Neuronal stem cell (in vitro differentiated cells): ENCODE data around the gene IFT74.

ENCODE experiments used
- DNase-seq: peaks from one replicate; pipeline ENCODE4 v3.0.0-alpha.2; 2013; ENCODE audit warnings: low spot score
- H2AFZ ChIP-seq: one replicate; pipeline ENCODE4 v1.6.1; 2013; ENCODE audit warnings: mild to moderate bottlenecking, low read length, inconsistent platforms
- H2AK5ac ChIP-seq: 2 replicates; pipeline ENCODE4 v1.6.1; 2013; ENCODE audit warnings: low read depth, mild to moderate bottlenecking, inconsistent platforms, low read length, moderate library complexity, mixed read lengths
- H2BK120ac ChIP-seq: 2 replicates; pipeline ENCODE4 v1.6.1; 2013; ENCODE audit warnings: low read depth, mild to moderate bottlenecking, inconsistent platforms, low read length, moderate library complexity, mixed read lengths
- H2BK12ac ChIP-seq: one replicate; pipeline ENCODE4 v1.6.1; 2013; ENCODE audit warnings: low read length, inconsistent platforms
- H2BK15ac ChIP-seq: 2 replicates; pipeline ENCODE4 v1.6.1; 2013; ENCODE audit warnings: mild to moderate bottlenecking, low read length, inconsistent platforms, mixed read lengths
- H2BK5ac ChIP-seq: one replicate; pipeline ENCODE4 v1.6.1; 2013; ENCODE audit warnings: inconsistent platforms, mild to moderate bottlenecking, low read length, moderate library complexity
- H3K14ac ChIP-seq: one replicate; pipeline ENCODE4 v1.6.1; 2013; ENCODE audit warnings: low read length, inconsistent platforms
- H3K18ac ChIP-seq: 2 replicates; pipeline ENCODE4 v1.6.1; 2013; ENCODE audit warnings: low read length, inconsistent platforms
- H3K23ac ChIP-seq: 2 replicates; pipeline ENCODE4 v1.6.1; 2013; ENCODE audit warnings: low read depth, mild to moderate bottlenecking, mixed read lengths, low read length, inconsistent platforms; ENCODE audit not compliant: poor library complexity
- H3K27ac ChIP-seq: replicated peaks from 3 replicates; pipeline ENCODE4 v1.5.1; 2013; ENCODE audit warnings: low read length, inconsistent platforms
- H3K27me3 ChIP-seq, 3 experiments: 2 replicates each; pipeline ENCODE4 v1.6.1; 2013; ENCODE audit warnings: low read length in 3 of 3, mild to moderate bottlenecking in 2 of 3, inconsistent platforms in 1 of 3, low read depth in 1 of 3, mixed read lengths in 1 of 3, moderate library complexity in 1 of 3; ENCODE audit not compliant: control insufficient read depth in 3 of 3, insufficient read depth in 3 of 3
- H3K36me3 ChIP-seq, 2 donors: replicated peaks in 1 of 2; 2 replicates each; pipeline ENCODE4 v1.6.1; 2013; ENCODE audit warnings: low read length in 2 of 2; ENCODE audit not compliant: control insufficient read depth in 2 of 2, insufficient read depth in 2 of 2
- H3K4ac ChIP-seq: 2 replicates; pipeline ENCODE4 v1.6.1; 2013; ENCODE audit warnings: inconsistent platforms, mild to moderate bottlenecking, low read length, moderate library complexity
- H3K4me1 ChIP-seq, 2 donors: 1 replicate in 1 of 2; 2 replicates in 1 of 2; pipeline ENCODE4 v1.6.1; 2013; ENCODE audit warnings: low read length in 2 of 2, low read depth in 1 of 2; ENCODE audit not compliant: control insufficient read depth in 2 of 2, insufficient read depth in 1 of 2
- H3K4me2 ChIP-seq: one replicate; pipeline ENCODE4 v1.6.1; 2013; ENCODE audit warnings: mild to moderate bottlenecking, low read length, inconsistent platforms; ENCODE audit not compliant: insufficient read depth, poor library complexity, severe bottlenecking
- H3K4me3 ChIP-seq, 2 donors: 2 replicates each; pipeline ENCODE4 v1.5.1; 2013; ENCODE audit warnings: low read length in 2 of 2, mild to moderate bottlenecking in 2 of 2, inconsistent platforms in 1 of 2, moderate library complexity in 1 of 2
- H3K79me1 ChIP-seq: one replicate; pipeline ENCODE4 v1.6.1; 2013; ENCODE audit warnings: low read depth, mild to moderate bottlenecking, inconsistent platforms, low read length, moderate library complexity
- H3K9ac ChIP-seq: one replicate; pipeline ENCODE4 v1.6.1; 2013; ENCODE audit warnings: mild to moderate bottlenecking, low read depth, low read length, inconsistent platforms; ENCODE audit not compliant: poor library complexity
- H3K9me3 ChIP-seq, 2 donors: replicated peaks in 1 of 2; 2 replicates each; pipeline versions ENCODE3 to v1.6.1; 2013; ENCODE audit warnings: low read length in 2 of 2, mild to moderate bottlenecking in 2 of 2, inconsistent platforms in 1 of 2, low read depth in 1 of 2, mixed read lengths in 1 of 2, moderate library complexity in 1 of 2; ENCODE audit not compliant: control insufficient read depth in 2 of 2, insufficient read depth in 1 of 2
- H4K8ac ChIP-seq: one replicate; pipeline ENCODE4 v1.6.1; 2013; ENCODE audit warnings: low read depth, mild to moderate bottlenecking, inconsistent platforms, low read length, moderate library complexity
- H4K91ac ChIP-seq: one replicate; pipeline ENCODE4 v1.6.1; 2013; ENCODE audit warnings: low read length, low read depth, mild to moderate bottlenecking, inconsistent platforms; ENCODE audit not compliant: poor library complexity
- WGBS, 2 donors: extraction: QIAGEN DNeasy Blood & Tissue Kit; methylation state at CpG; one replicate each; pipeline ENCODE4 v1.1.7; 2013; ENCODE audit warnings: missing lambda C conversion rate in 2 of 2, mixed read lengths in 1 of 2; ENCODE audit not compliant: insufficient read length in 2 of 2, insufficient replicate concordance in 1 of 2; ENCODE audit errors: extremely low coverage in 2 of 2; 5-methylcytosine and 5-hydroxymethylcytosine counted together

Gene IFT74

DNA sequence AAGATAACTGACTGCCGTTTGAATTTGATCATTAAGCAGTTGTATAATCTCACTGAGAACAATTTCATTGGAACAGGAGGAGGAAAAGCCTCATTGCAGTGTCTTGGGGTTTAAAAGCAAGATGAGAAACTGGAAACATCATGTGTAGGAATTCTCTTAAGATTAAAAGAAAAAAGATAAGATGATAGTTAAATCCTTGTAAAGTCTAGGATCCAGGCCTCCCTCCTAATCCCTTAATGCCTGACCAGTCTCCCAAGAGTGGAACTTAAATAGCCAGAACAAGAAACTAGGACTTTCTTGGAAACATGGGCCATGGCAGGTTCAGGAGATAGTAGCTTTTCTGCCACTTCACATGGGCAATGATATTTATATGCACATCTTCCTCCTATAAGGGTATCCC lies 86.3 kb downstream of the IFT74 start:
- Histone ChIP-seq H3K27me3 (no peaks in the 10 kb centered on the region), H3K4me1 (no peaks in the 10 kb centered on the region), H3K18ac (no peak overlapping the region), H4K91ac (no peak overlapping the region), H2AK5ac (no peak overlapping the region), H3K9me3 (no peaks in the 10 kb centered on the region), H3K4ac (no peak overlapping the region), H2BK15ac (no peak overlapping the region), H2BK12ac (no peak overlapping the region), H3K27ac (no peak overlapping the region), H3K36me3 (peaks cover 2 to 13% of the 10 kb centered on the region in 2 donors), H2BK5ac (no peak overlapping the region), H3K14ac (no peak overlapping the region), H3K4me3 (no peak overlapping the region), H3K79me1 (no peaks in the 10 kb centered on the region), H3K4me2 (no peak overlapping the region), H2AFZ (no peak overlapping the region), H4K8ac (no peak overlapping the region), H3K23ac (no peak overlapping the region), H3K9ac (no peak overlapping the region), H2BK120ac (no peak overlapping the region)
- no peak for DNase-seq
- WGBS, 2 donors: no CpG with 5 or more reads among the region's 1 CpG

DNA sequence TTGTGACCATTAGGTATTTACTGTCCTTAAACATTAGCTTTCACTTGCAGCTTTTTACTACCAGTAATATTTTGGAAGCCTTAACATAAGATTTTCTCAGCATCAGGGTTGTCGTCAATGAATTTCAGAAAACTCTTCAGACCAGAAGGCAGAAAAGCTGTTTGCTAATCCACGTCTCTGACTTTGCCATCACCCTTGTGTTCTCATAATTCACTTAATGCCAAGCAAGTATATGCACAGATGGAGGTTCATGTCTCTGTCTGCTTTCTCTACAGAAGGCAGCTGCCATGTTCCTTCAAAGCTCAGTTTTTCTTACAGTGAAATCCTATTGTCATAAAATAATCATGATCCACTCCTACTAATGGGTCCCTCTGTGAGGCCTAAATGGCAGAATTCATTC lies 87.0 kb downstream of the IFT74 start:
- Histone ChIP-seq H2AK5ac (no peak overlapping the region), H3K4me1 (no peaks in the 10 kb centered on the region), H4K8ac (no peak overlapping the region), H2BK12ac (no peak overlapping the region), H2AFZ (no peak overlapping the region), H3K18ac (no peak overlapping the region), H3K79me1 (no peaks in the 10 kb centered on the region), H3K14ac (no peak overlapping the region), H3K9ac (no peak overlapping the region), H3K4ac (no peak overlapping the region), H3K27me3 (no peaks in the 10 kb centered on the region), H4K91ac (no peak overlapping the region), H3K23ac (no peak overlapping the region), H2BK5ac (no peak overlapping the region), H3K27ac (no peak overlapping the region), H3K9me3 (no peaks in the 10 kb centered on the region), H2BK15ac (no peak overlapping the region), H3K36me3 (peaks cover 0 to 13% of the 10 kb centered on the region in 2 donors), H2BK120ac (no peak overlapping the region), H3K4me2 (no peak overlapping the region), H3K4me3 (no peak overlapping the region)
- no CpG with 5 or more reads among the region's 2 CpGs for WGBS, 2 donors
- DNase-seq: no peak

DNA sequence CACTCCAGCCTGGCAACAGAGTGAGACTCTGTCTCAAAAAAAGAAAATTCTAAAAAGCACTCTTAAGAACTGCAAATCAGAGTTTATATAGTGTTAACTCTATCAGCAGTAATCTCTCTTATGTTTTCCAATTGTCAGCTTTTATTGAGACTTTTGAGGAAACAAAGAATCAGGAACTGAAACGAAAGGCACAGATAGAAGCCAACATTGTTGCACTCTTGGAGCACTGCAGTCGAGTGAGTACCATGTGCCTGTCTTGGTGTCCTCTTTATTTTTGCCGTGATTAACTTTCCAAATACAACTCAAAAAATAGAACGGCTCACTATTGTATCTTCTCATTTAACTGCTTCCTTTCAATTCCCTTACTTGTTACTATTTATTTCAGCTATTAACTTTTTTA lies 90.9 kb downstream of the IFT74 start:
- DNase-seq: no peak
- no CpG with 5 or more reads among the region's 4 CpGs for WGBS, 2 donors
- no peak overlapping the region for H3K23ac ChIP-seq

DNA sequence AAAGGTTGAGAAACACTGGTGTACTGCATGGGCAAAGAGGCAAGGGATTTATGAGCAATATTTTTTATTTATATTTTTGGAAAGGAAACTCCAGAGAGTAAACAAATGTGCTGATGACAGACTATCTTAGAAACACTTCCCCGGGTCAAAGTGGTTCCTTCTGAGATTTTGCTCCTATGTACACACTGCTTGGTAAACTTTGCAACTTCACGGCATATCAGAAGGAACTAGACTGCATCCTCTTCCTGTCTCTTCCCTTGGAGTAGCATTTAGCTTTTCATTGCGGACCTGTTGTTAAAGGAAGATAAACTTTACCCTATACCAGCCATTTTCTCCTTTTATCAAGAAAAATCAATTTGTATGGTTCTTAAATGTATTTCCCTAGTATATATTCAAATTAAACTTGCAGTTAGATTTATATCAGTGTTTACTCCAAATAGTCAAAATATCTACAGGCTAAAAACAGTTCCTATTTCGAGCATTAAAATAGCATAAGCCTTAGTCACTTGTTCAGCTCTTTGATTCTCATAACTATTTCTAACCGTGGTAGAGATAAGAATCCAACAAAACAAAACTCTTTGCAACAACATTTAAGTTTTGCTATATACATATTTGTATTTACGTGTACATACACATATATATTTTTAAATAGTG lies 97.3 kb downstream of the IFT74 start:
- no peak overlapping the region for H3K27ac ChIP-seq
- no peak overlapping the region for H4K8ac ChIP-seq
- DNase-seq: no peak

More for the DNA sequence above, 90.9 kb downstream of the IFT74 start:
- peaks cover 3 to 32% of the 10 kb centered on the region in 2 donors for H3K36me3 ChIP-seq
- no peak overlapping the region for H4K8ac ChIP-seq
- no peaks in the 10 kb centered on the region for H3K4me1 ChIP-seq
- H4K91ac ChIP-seq: no peak overlapping the region
- no peak overlapping the region for H2BK12ac ChIP-seq
- no peak overlapping the region for H2AK5ac ChIP-seq
- H3K79me1 ChIP-seq: no peaks in the 10 kb centered on the region
- no peak overlapping the region for H3K4ac ChIP-seq
- no peak overlapping the region for H3K9ac ChIP-seq
- H2AFZ ChIP-seq: no peak overlapping the region
- H3K9me3 ChIP-seq: no peaks in the 10 kb centered on the region
- no peak overlapping the region for H3K27ac ChIP-seq
- no peak overlapping the region for H2BK5ac ChIP-seq
- no peak overlapping the region for H2BK120ac ChIP-seq
- no peak overlapping the region for H3K4me2 ChIP-seq
- no peaks in the 10 kb centered on the region for H3K27me3 ChIP-seq
- no peak overlapping the region for H2BK15ac ChIP-seq
- H3K18ac ChIP-seq: no peak overlapping the region
- no peak overlapping the region for H3K14ac ChIP-seq
- no peak overlapping the region for H3K4me3 ChIP-seq

More for the DNA sequence above, 97.3 kb downstream of the IFT74 start:
- Histone ChIP-seq H3K23ac (no peak overlapping the region), H2BK120ac (no peak overlapping the region), H3K4me2 (no peak overlapping the region), H3K36me3 (peaks cover 5 to 42% of the 10 kb centered on the region in 2 donors), H3K18ac (no peak overlapping the region), H3K14ac (no peak overlapping the region), H3K4ac (no peak overlapping the region), H3K9me3 (no peaks in the 10 kb centered on the region), H3K27me3 (no peaks in the 10 kb centered on the region), H2BK15ac (no peak overlapping the region), H2BK5ac (no peak overlapping the region), H2AK5ac (no peak overlapping the region), H4K91ac (no peak overlapping the region), H3K9ac (no peak overlapping the region), H3K4me1 (no peaks in the 10 kb centered on the region), H3K4me3 (no peak overlapping the region), H2AFZ (no peak overlapping the region), H3K79me1 (no peaks in the 10 kb centered on the region), H2BK12ac (no peak overlapping the region)
- WGBS, 2 donors: no CpG with 5 or more reads among the region's 6 CpGs
